ENCODE results near the gene GC.
"Not testable (repeated sequence)": the region's sequence is repeated elsewhere in the genome, so short reads cannot be mapped to it uniquely, and the experiment has no call there.

Gene GC, protein sequence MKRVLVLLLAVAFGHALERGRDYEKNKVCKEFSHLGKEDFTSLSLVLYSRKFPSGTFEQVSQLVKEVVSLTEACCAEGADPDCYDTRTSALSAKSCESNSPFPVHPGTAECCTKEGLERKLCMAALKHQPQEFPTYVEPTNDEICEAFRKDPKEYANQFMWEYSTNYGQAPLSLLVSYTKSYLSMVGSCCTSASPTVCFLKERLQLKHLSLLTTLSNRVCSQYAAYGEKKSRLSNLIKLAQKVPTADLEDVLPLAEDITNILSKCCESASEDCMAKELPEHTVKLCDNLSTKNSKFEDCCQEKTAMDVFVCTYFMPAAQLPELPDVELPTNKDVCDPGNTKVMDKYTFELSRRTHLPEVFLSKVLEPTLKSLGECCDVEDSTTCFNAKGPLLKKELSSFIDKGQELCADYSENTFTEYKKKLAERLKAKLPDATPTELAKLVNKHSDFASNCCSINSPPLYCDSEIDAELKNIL

DNA sequence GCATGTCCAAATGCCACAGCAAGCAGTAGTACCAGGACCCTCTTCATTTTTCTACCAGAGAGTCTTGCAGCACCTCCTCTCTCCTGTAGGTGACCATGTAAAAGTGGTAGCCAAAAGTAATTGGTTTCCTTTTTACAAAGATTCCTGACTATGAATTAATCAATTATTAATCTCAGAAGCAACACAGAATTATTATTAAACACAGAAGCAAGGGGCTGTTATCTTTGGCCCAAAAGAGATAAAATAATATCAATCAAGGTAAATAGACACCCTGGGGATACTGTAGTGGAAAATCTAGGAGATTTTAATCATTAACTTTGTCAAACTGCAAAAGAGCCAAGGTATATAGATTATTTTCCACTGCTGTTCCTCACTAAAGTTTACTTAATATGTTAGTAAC lies at the start of gene GC:
Gene GC (minus strand): TSS at position 108 of the 400 bp plus-strand sequence. CDS start 61 bp downstream, at position 47.
- H3K36me3 Mint-ChIP-seq (ENCODE audit: insufficient read depth), result no peaks in the 10 kb centered on the region
- no peak for ATAC-seq (replicated peaks; ENCODE audit: extremely low read depth, poor library complexity, severe bottlenecking)
- no peak within 1 kb of the TSS for H3K27ac Mint-ChIP-seq (ENCODE audit: low read depth)
- no peak within 1 kb of the TSS for H3K4me3 Mint-ChIP-seq
- DNase-seq (ENCODE audit: low spot score in 2 of 2), result no peak
- no peaks in the 10 kb centered on the region for H3K9me3 Mint-ChIP-seq
- no peaks in the 10 kb centered on the region for H3K27me3 Mint-ChIP-seq
- no peaks in the 10 kb centered on the region for H3K4me1 Mint-ChIP-seq

DNA sequence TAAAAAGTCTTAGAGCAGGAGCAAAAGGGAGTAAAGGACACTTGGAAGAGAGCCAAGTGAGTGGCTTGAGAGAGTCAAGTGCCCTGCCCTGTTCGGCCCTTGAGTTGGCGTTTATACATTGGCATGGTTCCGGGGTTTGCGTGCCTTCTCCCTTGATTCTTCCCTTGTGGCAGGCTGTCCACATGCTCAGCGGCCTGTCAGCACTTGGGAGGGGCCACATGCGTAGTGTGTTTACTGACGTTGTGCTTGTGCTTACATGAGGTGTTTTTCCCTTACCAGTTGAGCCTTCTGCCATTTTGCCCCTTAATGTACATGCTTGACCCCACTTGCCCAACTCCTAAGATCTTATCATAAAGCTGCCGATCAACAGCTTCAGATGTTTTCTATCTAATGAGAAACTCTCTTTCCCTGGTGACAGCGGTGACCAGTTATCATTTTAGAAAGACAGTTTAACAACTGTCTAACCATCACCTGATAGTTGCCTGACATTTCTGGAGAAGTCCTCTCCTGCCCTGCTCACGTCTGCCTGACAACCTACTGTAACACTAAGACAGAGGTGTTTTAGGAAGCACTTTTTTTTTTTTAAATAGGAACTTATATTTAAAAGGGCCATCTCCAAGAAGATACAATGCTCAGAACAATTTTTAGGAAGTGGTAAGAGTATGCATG lies 49.5 kb upstream of the GC start:
- H3K27me3 Mint-ChIP-seq, result peaks cover 9% of the 10 kb centered on the region
- ATAC-seq (replicated peaks; ENCODE audit: extremely low read depth, poor library complexity, severe bottlenecking), result no peak
- no peak overlapping the region for H3K4me3 Mint-ChIP-seq
- no peak overlapping the region for H3K27ac Mint-ChIP-seq (ENCODE audit: low read depth)
- H3K36me3 Mint-ChIP-seq (ENCODE audit: insufficient read depth), result no peaks in the 10 kb centered on the region
- H3K9me3 Mint-ChIP-seq, result no peaks in the 10 kb centered on the region
- no peak for DNase-seq (ENCODE audit: low spot score in 2 of 2)
- H3K4me1 Mint-ChIP-seq, result no peaks in the 10 kb centered on the region

DNA sequence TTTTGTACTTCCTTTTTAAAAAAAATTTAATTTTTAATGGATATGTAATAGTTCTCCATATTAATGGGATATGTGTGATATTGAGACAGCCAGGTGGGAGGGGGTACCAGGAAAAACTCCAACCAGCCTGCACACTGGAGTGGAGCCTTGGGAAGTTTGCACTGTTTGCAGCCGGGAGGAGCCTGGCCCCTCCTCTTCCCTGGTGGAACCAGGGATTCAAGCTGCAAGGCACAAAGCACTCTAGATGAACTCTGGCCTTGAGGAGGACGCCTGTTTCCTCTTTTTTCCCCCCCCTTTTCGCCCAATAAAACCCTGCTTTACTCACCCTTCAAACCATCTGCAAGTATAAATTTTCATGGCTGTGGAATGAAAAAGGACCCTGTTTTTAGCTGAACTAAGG lies 48.2 kb upstream of the GC start:
- Mint-ChIP-seq H3K4me1 (no peaks in the 10 kb centered on the region), H3K36me3 (ENCODE audit: insufficient read depth) (no peaks in the 10 kb centered on the region), H3K9me3 (no peaks in the 10 kb centered on the region), H3K27me3 (peaks cover 2% of the 10 kb centered on the region), H3K27ac (ENCODE audit: low read depth) (no peak overlapping the region), H3K4me3 (no peak overlapping the region)
- DNase-seq (ENCODE audit: low spot score in 2 of 2) (no peak), ATAC-seq (replicated peaks; ENCODE audit: extremely low read depth, poor library complexity, severe bottlenecking) (no peak)

DNA sequence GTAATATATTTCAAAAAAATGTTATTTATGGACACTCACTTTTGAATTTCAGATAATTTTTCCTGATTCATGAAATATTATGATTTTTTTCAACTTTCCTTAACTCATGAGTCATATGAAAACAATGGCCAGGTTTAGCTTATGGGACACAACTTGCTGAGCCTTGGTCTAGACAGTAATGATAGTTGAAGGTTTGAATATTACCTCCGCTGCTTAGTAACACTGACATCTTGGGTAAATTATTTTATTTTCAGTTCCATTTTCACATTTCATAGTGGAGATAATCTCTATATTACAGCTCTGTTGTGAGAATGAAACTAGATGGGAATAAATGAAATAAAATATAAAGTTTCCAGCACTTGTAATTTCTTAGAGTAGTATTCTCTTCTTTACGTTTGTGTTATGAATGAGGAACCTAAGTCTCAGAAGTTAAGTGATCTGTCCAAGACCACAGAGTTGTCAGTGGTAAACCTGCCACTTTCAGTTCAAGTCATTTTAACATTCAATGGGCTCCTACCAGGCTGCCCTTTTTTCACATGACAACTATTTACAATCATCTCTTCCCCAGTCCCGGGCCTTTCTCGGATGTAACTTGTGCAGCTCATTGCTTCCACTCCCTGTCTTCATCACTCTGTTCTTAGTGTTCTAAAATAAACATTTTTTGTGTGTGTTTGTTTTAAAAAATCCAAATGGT lies 46.8 kb upstream of the GC start:
- H3K4me3 Mint-ChIP-seq, result no peak overlapping the region
- DNase-seq (ENCODE audit: low spot score in 2 of 2) (no peak), ATAC-seq (replicated peaks; ENCODE audit: extremely low read depth, poor library complexity, severe bottlenecking) (no peak)
- no peaks in the 10 kb centered on the region for H3K27me3 Mint-ChIP-seq
- peaks cover 5% of the 10 kb centered on the region for H3K9me3 Mint-ChIP-seq
- H3K36me3 Mint-ChIP-seq (ENCODE audit: insufficient read depth), result no peaks in the 10 kb centered on the region
- no peaks in the 10 kb centered on the region for H3K4me1 Mint-ChIP-seq
- H3K27ac Mint-ChIP-seq (ENCODE audit: low read depth), result no peak overlapping the region

DNA sequence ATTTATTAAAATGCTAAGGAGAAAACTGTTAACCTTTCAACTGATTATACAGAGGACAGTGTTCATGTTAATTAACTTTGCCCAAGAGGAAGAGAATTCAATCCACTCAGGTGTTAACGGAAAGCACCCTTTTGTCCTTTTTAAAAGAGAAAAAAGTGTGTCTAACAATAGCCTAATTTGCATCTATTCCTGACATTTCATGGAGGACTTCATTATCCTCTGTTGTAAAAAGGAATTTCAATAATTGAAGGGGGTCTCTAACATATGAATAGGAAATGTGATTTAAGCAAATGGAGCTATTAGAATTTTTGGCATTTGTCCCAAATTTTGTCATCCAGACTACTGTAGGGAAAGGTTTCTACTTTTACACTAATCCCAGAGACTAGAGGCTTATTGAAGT lies 44.6 kb upstream of the GC start:
- DNase-seq (ENCODE audit: low spot score in 2 of 2), result no peak
- no peaks in the 10 kb centered on the region for H3K4me1 Mint-ChIP-seq

DNA sequence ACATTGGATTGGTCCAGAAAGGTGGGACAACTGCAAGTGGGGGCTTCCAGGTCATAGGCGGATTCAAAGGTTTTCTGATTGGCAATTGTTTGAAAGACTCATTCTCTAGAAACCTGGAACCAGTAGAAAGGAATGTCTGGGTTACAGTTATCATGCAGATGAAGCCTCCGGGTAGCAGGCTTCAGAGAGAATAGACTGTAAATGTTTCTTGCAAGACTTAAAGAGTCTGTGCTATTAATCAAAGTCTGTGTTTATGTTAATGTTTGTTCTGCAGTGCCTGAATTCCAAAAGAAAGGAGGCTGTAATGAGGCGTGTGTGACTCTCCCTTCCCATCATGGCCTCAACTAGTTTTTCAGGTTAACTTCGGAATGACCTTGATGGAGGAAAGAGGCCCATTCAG lies 43.9 kb upstream of the GC start:
- Mint-ChIP-seq H3K36me3 (ENCODE audit: insufficient read depth) (no peaks in the 10 kb centered on the region), H3K4me1 (no peaks in the 10 kb centered on the region)
- no peak for ATAC-seq (replicated peaks; ENCODE audit: extremely low read depth, poor library complexity, severe bottlenecking)

More for the DNA sequence above, 44.6 kb upstream of the GC start:
- Mint-ChIP-seq H3K27ac (ENCODE audit: low read depth) (no peak overlapping the region), H3K36me3 (ENCODE audit: insufficient read depth) (no peaks in the 10 kb centered on the region), H3K27me3 (no peaks in the 10 kb centered on the region), H3K4me3 (no peak overlapping the region), H3K9me3 (peaks cover 5% of the 10 kb centered on the region)
- ATAC-seq (replicated peaks; ENCODE audit: extremely low read depth, poor library complexity, severe bottlenecking), result no peak

DNA sequence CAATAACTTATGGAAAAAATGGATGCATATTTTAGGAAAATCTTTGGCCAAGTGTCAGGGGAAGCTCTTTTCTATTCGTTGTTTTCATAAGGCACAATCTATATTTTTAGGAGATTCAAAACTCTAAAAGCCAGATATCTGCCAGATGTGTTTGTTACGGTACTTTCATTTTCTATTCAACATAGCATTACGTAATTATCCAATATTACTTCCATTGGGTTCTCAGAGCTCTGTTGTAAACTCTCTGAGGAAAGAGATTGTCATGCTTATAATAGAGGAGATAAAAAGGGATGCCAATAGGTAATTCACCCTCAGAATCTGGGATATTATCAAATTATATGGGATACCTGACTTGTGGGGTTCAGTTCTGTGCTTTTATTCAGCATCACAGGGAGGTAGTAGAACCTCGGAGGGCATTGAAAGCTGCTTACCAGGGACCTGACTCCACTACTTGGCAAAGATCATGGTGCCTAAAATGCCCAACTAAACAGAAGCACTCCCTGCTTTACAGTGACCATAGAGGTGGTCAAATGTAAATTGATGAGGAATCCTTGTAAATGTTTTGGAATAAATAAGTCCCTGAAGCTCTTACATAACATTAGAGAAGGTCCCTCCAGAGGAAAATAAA lies 32.9 kb upstream of the GC start:
- no peak overlapping the region for H3K4me3 Mint-ChIP-seq
- ATAC-seq (replicated peaks; ENCODE audit: extremely low read depth, poor library complexity, severe bottlenecking) (no peak), DNase-seq (ENCODE audit: low spot score in 2 of 2) (no peak)
- H3K9me3 Mint-ChIP-seq, result no peaks in the 10 kb centered on the region
- H3K27ac Mint-ChIP-seq (ENCODE audit: low read depth), result no peak overlapping the region
- H3K27me3 Mint-ChIP-seq, result no peaks in the 10 kb centered on the region
- no peaks in the 10 kb centered on the region for H3K4me1 Mint-ChIP-seq
- no peaks in the 10 kb centered on the region for H3K36me3 Mint-ChIP-seq (ENCODE audit: insufficient read depth)

More for the DNA sequence above, 43.9 kb upstream of the GC start:
- no peak for DNase-seq (ENCODE audit: low spot score in 2 of 2)
- Mint-ChIP-seq H3K4me3 (no peak overlapping the region), H3K27ac (ENCODE audit: low read depth) (no peak overlapping the region), H3K27me3 (no peaks in the 10 kb centered on the region), H3K9me3 (peaks cover 5% of the 10 kb centered on the region)

DNA sequence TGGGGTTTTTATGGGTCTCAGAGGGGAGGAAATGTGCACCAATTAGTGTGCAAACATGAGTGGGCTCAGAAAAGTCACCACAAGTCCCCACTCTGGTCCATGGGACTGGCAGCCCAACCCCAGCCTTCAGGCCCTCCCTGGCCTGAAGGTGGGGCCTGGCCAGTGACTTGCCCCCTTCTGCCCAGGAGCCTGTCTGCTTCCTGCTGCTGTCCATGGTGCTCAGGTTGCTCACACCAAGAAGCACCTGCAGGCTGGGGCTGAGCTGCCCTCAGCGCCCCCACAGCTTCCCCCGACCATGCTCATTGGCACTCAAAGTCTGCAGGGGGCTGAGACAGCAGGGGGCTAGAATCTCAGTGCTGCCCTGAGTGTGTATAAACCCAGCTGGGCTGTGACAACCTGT lies 30.6 kb upstream of the GC start:
- H3K9me3 Mint-ChIP-seq, result no peaks in the 10 kb centered on the region
- H3K4me1 Mint-ChIP-seq, result no peaks in the 10 kb centered on the region
- H3K36me3 Mint-ChIP-seq (ENCODE audit: insufficient read depth), result no peaks in the 10 kb centered on the region
- no peak overlapping the region for H3K27ac Mint-ChIP-seq (ENCODE audit: low read depth)
- no peak overlapping the region for H3K4me3 Mint-ChIP-seq
- H3K27me3 Mint-ChIP-seq, result no peaks in the 10 kb centered on the region
- ATAC-seq (replicated peaks; ENCODE audit: extremely low read depth, poor library complexity, severe bottlenecking) (no peak), DNase-seq (ENCODE audit: low spot score in 2 of 2) (no peak)

DNA sequence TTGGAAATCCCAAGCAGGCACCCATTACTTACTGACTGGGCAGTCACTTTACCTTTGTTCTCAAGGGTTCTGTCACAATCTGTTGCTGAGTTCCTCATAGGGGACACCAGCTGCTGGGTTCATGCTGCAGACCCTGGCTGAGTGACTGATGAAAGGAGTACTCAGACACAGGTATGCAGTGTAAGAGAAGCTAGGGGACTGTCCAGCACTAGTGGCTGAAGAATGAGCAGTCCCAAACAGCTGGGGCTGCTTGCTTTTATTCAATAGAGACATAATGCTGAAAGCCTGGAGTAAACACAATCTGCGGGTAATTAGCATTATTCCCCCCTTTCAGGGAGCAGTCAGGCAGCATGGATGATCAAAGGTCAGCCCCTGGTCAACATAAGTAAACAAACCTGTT lies 25.9 kb upstream of the GC start:
- not testable (repeated sequence) for H3K36me3 Mint-ChIP-seq (ENCODE audit: insufficient read depth); H3K4me3 Mint-ChIP-seq; H3K4me1 Mint-ChIP-seq; H3K27ac Mint-ChIP-seq (ENCODE audit: low read depth); DNase-seq (ENCODE audit: low spot score in 2 of 2); H3K27me3 Mint-ChIP-seq; ATAC-seq (replicated peaks; ENCODE audit: extremely low read depth, poor library complexity, severe bottlenecking); H3K9me3 Mint-ChIP-seq

DNA sequence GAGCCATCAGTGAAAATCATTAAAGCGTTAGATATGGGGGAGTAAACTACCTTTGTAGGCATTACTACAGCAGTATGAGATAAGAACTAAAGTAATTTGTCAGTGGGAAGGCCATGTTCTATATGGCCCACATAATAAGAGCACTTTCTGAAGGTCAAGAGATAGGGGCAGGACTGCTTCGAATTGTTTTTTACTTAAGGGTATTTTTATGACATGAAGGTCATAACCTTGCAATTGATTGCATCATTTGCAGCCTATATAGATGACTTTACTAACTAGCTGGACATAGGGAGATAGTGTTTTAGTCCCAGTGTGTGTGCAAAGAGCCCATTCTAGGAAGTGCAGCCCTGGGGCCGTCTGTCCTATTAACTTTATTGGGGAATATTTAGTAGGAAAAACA lies 23.6 kb upstream of the GC start:
- H3K27ac Mint-ChIP-seq (ENCODE audit: low read depth), result no peak overlapping the region

DNA sequence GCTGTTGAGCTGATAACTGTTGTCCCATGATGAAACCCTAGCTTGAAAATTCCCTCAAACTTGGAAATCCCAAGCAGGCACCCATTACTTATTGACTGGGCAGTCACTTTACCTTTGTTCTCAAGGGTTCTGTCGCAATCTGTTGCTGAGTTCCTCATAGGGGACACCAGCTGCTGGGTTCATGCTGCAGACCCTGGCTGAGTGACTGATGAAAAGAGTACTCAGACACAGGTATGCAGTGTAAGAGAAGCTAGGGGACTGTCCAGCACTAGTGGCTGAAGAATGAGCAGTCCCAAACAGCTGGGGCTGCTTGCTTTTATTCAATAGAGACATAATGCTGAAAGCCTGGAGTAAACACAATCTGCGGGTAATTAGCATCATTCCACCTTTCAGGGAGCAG lies 21.4 kb upstream of the GC start:
- H3K9me3 Mint-ChIP-seq; DNase-seq (ENCODE audit: low spot score in 2 of 2); H3K36me3 Mint-ChIP-seq (ENCODE audit: insufficient read depth); H3K27me3 Mint-ChIP-seq; H3K27ac Mint-ChIP-seq (ENCODE audit: low read depth); H3K4me3 Mint-ChIP-seq; H3K4me1 Mint-ChIP-seq; ATAC-seq (replicated peaks; ENCODE audit: extremely low read depth, poor library complexity, severe bottlenecking): not testable (repeated sequence)

More for the DNA sequence above, 23.6 kb upstream of the GC start:
- Mint-ChIP-seq H3K9me3 (no peaks in the 10 kb centered on the region), H3K27me3 (no peaks in the 10 kb centered on the region), H3K36me3 (ENCODE audit: insufficient read depth) (no peaks in the 10 kb centered on the region), H3K4me1 (no peaks in the 10 kb centered on the region), H3K4me3 (no peak overlapping the region)
- no peak for ATAC-seq (replicated peaks; ENCODE audit: extremely low read depth, poor library complexity, severe bottlenecking)
- DNase-seq (ENCODE audit: low spot score in 2 of 2), result no peak

DNA sequence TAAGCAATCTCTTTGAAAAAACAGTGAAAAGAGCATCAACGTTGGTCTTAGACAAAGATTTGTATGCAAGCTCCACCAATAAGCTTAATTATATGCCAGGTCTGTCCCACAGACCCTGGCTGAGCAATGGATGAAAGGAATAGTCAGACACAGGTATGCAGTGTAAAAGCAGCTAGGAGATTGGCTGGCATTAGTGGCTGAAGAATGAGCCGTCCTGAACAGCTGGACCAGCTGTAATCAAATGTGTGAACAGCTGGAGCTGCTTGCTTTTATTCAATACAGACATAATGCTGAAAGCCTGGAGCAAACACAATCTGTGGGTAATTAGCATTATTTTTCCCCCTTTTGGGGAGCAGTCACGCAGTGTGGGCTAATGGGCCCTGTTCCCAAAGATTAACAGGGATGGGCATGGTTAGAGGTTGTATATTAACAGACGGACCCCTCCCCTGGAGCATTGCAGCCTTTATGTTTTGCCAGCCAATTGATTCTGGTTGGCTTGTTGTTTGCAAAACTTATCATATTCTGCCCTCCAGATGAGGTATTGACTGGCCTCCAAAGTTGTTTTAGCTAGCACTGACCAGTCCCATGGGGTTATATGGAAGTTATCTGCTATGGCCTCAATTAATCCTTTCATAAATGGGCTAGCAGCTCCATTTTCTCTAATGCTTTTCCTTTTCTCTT lies 20.3 kb upstream of the GC start:
- not testable (repeated sequence) for ATAC-seq (replicated peaks; ENCODE audit: extremely low read depth, poor library complexity, severe bottlenecking); H3K27me3 Mint-ChIP-seq; H3K4me1 Mint-ChIP-seq; H3K27ac Mint-ChIP-seq (ENCODE audit: low read depth); DNase-seq (ENCODE audit: low spot score in 2 of 2); H3K4me3 Mint-ChIP-seq; H3K9me3 Mint-ChIP-seq; H3K36me3 Mint-ChIP-seq (ENCODE audit: insufficient read depth)

All from central memory CD8-positive, alpha-beta T cell (primary cell).